Panc1 (cell line): ENCODE data around the gene DLG2. TPM values are rescaled to one million over a fixed set of nuclear protein-coding genes. Genes with fewer than 3 reads are reported as not detected.

Experiments
- ATAC-seq: fragments of 200-7000 bp; cut with Tn5 transposase; 2 replicates; pipeline ENCODE4 v1.9.1; 2020; ENCODE audit warnings: mild to moderate bottlenecking, moderate library complexity
- BruUV-seq: library from RNA; stranded (reverse); fragments of 400-500 nt; replicated peaks from 2 replicates; lab custom pipeline; 2021; lab: Mats Ljungman, UMichigan
- CTCF ChIA-PET: fragments of 300-600 bp; sonication (Branson Sonifier 250); formaldehyde crosslinking; loops from one replicate; lab custom pipeline; 2022; ENCODE audit warnings: antibody characterized with exemption; lab: Charles Lee
- POLR2A ChIA-PET: fragments of 300-600 bp; sonication (Branson Sonifier 250); formaldehyde crosslinking; loops from one replicate; lab custom pipeline; 2022; ENCODE audit warnings: antibody characterized with exemption; lab: Charles Lee
- DNase-seq: peaks from one replicate; pipeline ENCODE4 v3.0.0-alpha.2; 2010; ENCODE audit warnings: low read depth, low spot score
- H3K27ac ChIP-seq: 2 replicates; pipeline ENCODE4 v1.5.1; 2011; ENCODE audit warnings: mild to moderate bottlenecking, low read length, inconsistent platforms
- H3K27me3 ChIP-seq: fragments of 200-500 bp; sonication (Bioruptor generic); 2 replicates; pipeline ENCODE4 v1.6.0; 2014; ENCODE audit warnings: low read length, inconsistent platforms; ENCODE audit not compliant: control insufficient read depth, insufficient read depth
- H3K36me3 ChIP-seq: fragments of 200-500 bp; sonication (Bioruptor generic); 2 replicates; pipeline ENCODE4 v1.5.1; 2014; ENCODE audit warnings: inconsistent platforms, mild to moderate bottlenecking, low read length, moderate library complexity; ENCODE audit not compliant: control insufficient read depth, insufficient read depth
- H3K4me1 ChIP-seq: 2 replicates; pipeline ENCODE4 v1.5.1; 2011; ENCODE audit warnings: inconsistent platforms, mild to moderate bottlenecking, low read length, moderate library complexity; ENCODE audit not compliant: control insufficient read depth, insufficient read depth
- H3K4me3 ChIP-seq, 2 experiments: 2 replicates each; pipeline ENCODE4 v1.5.1; 2011 to 2012; ENCODE audit warnings: low read depth in 2 of 2, low read length in 2 of 2, mild to moderate bottlenecking in 2 of 2, inconsistent platforms in 1 of 2, moderate library complexity in 1 of 2
- H3K9me3 ChIP-seq: fragments of 200-500 bp; sonication (Bioruptor generic); 2 replicates; pipeline ENCODE4 v1.5.1; 2014; ENCODE audit warnings: low read depth, mild to moderate bottlenecking, inconsistent platforms, low read length, moderate library complexity; ENCODE audit not compliant: control insufficient read depth, insufficient read depth
- POLR2AphosphoS5 ChIP-seq: IDR thresholded peaks from 2 replicates; pipeline ENCODE4 v1.6.1; 2012; ENCODE audit warnings: mild to moderate bottlenecking, low read depth, low read length, moderate library complexity
- SIN3A ChIP-seq: IDR thresholded peaks from 2 replicates; pipeline ENCODE4 v1.6.1; 2012; ENCODE audit warnings: low read depth, mild to moderate bottlenecking, low read length, moderate library complexity, borderline replicate concordance; ENCODE audit not compliant: insufficient read depth
- TCF7L2 ChIP-seq: IDR thresholded peaks from 2 replicates; pipeline ENCODE4 v1.6.1; 2011; ENCODE audit warnings: mild to moderate bottlenecking, low read depth, low read length, inconsistent platforms
- in situ Hi-C: cut with HindIII; loops from 2 replicates; pipeline ENCODE4 v1.10.0; 2016; ENCODE audit warnings: low sequenced_read_pairs, low pct_unique_long_range_greater_than_20kb
- intact Hi-C: fragments of 100-400 bp; cut with micrococcal nuclease; formaldehyde crosslinking; loops from one replicate; pipeline ENCODE4 v1.10.0; 2022; ENCODE audit not compliant: unreplicated experiment
- total RNA-seq: library from RNA; stranded (reverse); gene quantifications from one replicate; pipeline ENCODE4 v1.2.1, GENCODE V29; 2021; ENCODE audit not compliant: unreplicated experiment
- TF ChIP-seq, protein P1 (sequence below): fragments of 450-650 bp; IDR thresholded peaks from 2 replicates; pipeline ENCODE4 v1.5.1; 2017; ENCODE audit warnings: mild to moderate bottlenecking
- TF ChIP-seq, protein P2 (sequence below), 2 experiments: IDR thresholded peaks; 2 replicates each; pipeline ENCODE4 v1.6.1; 2011 to 2012; ENCODE audit warnings: low read depth in 2 of 2, control low read depth in 1 of 2, low read length in 1 of 2, mild to moderate bottlenecking in 1 of 2, moderate library complexity in 1 of 2; ENCODE audit not compliant: insufficient read depth in 1 of 2

Gene DLG2
- total RNA-seq, 1 experiment from 2014 or later = 4.2 TPM

DNA sequence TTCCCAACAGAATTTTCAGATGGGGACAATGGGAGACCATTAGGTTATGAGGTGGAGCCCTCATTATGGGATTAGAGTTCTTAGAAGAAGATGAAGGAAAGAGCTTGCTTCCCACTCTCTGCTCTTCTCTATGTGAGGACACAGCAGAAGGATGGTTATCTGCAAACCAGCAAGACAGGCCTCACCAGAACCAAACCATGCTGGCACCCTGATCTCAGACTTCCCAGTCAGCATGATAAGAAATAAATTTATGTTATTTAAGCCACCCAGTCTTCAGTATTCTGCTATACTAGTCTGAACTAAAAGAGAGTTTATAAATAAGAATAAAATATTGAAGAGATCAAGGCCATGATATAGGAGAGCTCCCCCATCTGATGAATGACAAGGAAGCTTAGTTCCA, 1394.6 kb downstream of the DLG2 start:
- TF ChIP-seq, protein P1, sequence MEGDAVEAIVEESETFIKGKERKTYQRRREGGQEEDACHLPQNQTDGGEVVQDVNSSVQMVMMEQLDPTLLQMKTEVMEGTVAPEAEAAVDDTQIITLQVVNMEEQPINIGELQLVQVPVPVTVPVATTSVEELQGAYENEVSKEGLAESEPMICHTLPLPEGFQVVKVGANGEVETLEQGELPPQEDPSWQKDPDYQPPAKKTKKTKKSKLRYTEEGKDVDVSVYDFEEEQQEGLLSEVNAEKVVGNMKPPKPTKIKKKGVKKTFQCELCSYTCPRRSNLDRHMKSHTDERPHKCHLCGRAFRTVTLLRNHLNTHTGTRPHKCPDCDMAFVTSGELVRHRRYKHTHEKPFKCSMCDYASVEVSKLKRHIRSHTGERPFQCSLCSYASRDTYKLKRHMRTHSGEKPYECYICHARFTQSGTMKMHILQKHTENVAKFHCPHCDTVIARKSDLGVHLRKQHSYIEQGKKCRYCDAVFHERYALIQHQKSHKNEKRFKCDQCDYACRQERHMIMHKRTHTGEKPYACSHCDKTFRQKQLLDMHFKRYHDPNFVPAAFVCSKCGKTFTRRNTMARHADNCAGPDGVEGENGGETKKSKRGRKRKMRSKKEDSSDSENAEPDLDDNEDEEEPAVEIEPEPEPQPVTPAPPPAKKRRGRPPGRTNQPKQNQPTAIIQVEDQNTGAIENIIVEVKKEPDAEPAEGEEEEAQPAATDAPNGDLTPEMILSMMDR = no peak
- TF ChIP-seq SIN3A (no peak), POLR2AphosphoS5 (no peak), TCF7L2 (no peak)
- TF ChIP-seq, protein P2, sequence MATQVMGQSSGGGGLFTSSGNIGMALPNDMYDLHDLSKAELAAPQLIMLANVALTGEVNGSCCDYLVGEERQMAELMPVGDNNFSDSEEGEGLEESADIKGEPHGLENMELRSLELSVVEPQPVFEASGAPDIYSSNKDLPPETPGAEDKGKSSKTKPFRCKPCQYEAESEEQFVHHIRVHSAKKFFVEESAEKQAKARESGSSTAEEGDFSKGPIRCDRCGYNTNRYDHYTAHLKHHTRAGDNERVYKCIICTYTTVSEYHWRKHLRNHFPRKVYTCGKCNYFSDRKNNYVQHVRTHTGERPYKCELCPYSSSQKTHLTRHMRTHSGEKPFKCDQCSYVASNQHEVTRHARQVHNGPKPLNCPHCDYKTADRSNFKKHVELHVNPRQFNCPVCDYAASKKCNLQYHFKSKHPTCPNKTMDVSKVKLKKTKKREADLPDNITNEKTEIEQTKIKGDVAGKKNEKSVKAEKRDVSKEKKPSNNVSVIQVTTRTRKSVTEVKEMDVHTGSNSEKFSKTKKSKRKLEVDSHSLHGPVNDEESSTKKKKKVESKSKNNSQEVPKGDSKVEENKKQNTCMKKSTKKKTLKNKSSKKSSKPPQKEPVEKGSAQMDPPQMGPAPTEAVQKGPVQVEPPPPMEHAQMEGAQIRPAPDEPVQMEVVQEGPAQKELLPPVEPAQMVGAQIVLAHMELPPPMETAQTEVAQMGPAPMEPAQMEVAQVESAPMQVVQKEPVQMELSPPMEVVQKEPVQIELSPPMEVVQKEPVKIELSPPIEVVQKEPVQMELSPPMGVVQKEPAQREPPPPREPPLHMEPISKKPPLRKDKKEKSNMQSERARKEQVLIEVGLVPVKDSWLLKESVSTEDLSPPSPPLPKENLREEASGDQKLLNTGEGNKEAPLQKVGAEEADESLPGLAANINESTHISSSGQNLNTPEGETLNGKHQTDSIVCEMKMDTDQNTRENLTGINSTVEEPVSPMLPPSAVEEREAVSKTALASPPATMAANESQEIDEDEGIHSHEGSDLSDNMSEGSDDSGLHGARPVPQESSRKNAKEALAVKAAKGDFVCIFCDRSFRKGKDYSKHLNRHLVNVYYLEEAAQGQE (IDR thresholded peaks at IDR 0.05; ENCODE audit: insufficient read depth in 1 of 2, low read depth in 2 of 2, low read length in 1 of 2) = no peak
- no peak overlapping the region for H3K27ac ChIP-seq
- ATAC-seq = no peak
- intact Hi-C loops (no loop called here), in situ Hi-C loops (no loop called here)
- no peak overlapping the region for H3K4me3 ChIP-seq
- no peaks in the 10 kb centered on the region for H3K27me3 ChIP-seq
- DNase-seq = no peak
- no peaks in the 10 kb centered on the region for H3K9me3 ChIP-seq
- CTCF ChIA-PET = no interaction called here
- BruUV-seq = no TSS peak
- no peaks in the 10 kb centered on the region for H3K4me1 ChIP-seq
- POLR2A ChIA-PET = no interaction called here
- H3K36me3 ChIP-seq = no peaks in the 10 kb centered on the region

DNA sequence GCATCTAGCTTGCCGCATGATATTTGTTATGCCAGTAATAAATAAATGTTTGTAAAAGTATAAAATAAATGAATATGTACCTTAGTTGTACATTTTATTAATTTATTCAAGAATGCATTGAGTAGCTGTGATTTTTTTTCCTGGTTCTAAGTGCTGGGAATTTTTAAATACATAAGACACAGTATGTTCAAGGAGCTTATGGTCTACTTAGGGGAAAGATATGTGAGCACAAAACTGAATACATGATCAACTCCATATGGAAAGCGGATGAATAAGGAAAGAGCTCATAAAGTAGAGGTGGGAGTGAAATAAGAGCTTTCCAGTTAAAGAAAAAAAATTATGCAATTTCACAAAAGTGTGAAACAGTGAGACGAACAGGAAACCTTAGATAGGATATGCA, 1396.7 kb downstream of the DLG2 start:
- Histone ChIP-seq H3K4me1 (no peaks in the 10 kb centered on the region), H3K36me3 (no peaks in the 10 kb centered on the region), H3K9me3 (no peaks in the 10 kb centered on the region), H3K27me3 (no peaks in the 10 kb centered on the region), H3K4me3 (no peak overlapping the region), H3K27ac (no peak overlapping the region)
- intact Hi-C loops (no loop called here), in situ Hi-C loops (no loop called here)
- BruUV-seq = no TSS peak
- TF ChIP-seq, protein P2 (IDR thresholded peaks at IDR 0.05; ENCODE audit: insufficient read depth in 1 of 2, low read depth in 2 of 2, low read length in 1 of 2) = no peak
- TF ChIP-seq, protein P1 = no peak
- TF ChIP-seq POLR2AphosphoS5 = no peak
- ChIA-PET POLR2A (no interaction called here), CTCF (no interaction called here)
- DNase-seq (no peak), ATAC-seq (no peak)
